Lower leg skin (tissue), 3 donors: ENCODE results near the gene ARL1.

Experiments used
- POLR2A ChIP-seq, 2 donors: fragments of 450-650 bp; IDR thresholded peaks; one replicate each; pipeline ENCODE4 v1.6.1; 2016 to 2017; ENCODE audit warnings: antibody characterized with exemption in 2 of 2, mild to moderate bottlenecking in 1 of 2, moderate library complexity in 1 of 2
- TF ChIP-seq, protein P1 (sequence below), 3 donors: fragments of 450-650 bp; IDR thresholded peaks; one replicate each; pipeline ENCODE4 v1.5.1; 2016; ENCODE audit warnings: antibody characterized with exemption in 3 of 3, mild to moderate bottlenecking in 3 of 3, moderate library complexity in 2 of 3

DNA sequence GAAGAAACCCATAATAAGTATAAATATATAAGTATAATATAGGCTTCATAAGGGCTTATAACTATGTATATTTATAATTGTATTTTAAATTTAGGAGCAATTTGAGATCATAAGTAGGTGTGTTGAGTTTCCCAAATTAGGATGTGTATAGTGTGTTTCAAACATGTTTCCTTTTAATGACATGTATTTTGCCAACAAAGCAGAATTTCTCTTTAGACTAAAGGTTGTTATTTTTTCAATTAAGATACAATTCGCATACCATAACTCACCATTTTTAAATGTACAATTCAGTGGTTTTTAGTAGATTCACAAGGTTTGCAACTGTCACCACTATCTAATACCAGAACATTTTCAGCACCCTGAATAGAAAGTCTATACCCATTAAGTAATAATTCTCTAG is 7.7 kb upstream of the ARL1 start:
- TF ChIP-seq, protein P1, sequence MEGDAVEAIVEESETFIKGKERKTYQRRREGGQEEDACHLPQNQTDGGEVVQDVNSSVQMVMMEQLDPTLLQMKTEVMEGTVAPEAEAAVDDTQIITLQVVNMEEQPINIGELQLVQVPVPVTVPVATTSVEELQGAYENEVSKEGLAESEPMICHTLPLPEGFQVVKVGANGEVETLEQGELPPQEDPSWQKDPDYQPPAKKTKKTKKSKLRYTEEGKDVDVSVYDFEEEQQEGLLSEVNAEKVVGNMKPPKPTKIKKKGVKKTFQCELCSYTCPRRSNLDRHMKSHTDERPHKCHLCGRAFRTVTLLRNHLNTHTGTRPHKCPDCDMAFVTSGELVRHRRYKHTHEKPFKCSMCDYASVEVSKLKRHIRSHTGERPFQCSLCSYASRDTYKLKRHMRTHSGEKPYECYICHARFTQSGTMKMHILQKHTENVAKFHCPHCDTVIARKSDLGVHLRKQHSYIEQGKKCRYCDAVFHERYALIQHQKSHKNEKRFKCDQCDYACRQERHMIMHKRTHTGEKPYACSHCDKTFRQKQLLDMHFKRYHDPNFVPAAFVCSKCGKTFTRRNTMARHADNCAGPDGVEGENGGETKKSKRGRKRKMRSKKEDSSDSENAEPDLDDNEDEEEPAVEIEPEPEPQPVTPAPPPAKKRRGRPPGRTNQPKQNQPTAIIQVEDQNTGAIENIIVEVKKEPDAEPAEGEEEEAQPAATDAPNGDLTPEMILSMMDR (IDR thresholded peaks at IDR 0.05) = no peak
- no peak for TF ChIP-seq POLR2A (IDR thresholded peaks at IDR 0.05)
